ENCODE results near the gene HOXD9. TPM values are rescaled to one million over a fixed set of nuclear protein-coding genes. Genes with fewer than 3 reads are reported as not detected.

Gene HOXD9
- total RNA-seq, 1 experiment from 2014 or later: not detected

DNA sequence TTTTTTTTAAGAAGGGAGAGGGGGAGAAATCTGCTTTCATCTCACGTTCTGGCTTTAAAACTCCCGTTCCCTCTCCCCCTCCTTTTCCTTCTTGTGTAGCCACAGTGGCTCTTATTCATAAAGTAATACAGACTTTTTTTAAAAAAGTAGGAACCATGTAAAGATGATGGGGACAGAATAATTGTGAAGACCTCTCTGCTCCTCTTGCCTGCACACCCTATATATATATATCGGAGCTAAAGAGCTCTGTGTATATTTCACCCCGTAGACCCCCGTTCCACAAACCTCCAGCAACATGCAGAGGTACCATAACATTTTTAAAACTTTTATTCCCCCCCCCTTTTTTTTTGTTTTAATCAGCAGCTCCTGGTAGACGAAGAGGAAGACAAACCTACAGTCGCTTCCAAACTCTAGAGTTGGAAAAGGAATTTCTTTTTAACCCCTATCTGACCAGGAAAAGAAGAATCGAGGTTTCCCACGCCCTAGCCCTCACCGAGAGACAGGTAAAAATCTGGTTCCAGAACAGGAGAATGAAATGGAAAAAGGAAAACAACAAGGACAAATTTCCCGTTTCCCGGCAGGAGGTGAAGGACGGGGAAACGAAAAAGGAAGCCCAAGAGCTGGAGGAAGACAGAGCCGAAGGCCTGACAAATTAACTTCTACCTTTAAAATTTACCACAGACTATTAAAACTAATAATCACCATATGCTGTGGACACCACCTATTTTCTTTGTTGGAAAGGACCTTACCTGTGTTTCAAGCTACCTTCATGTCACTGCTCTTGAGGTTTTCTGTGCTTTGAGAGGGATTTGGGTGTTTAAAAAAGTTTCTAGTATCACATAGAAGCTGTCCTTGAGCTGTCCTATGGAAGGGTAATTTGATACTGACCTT lies 8.7 kb downstream of the HOXD9 start:
- Mint-ChIP-seq H3K4me3 (peak overlapping the region in 1 of 2 experiments; percentile 70; a peak in 4 of 5 replicates), H3K4me1 (peaks cover 15 to 20% of the 10 kb centered on the region in 2 experiments), H3K9me3 (peaks cover 4 to 13% of the 10 kb centered on the region in 2 experiments; a peak in 4 of 5 replicates), H3K27me3 (ENCODE audit: low read depth) (peaks cover 98% of the 10 kb centered on the region), H3K27ac (peak overlapping the region in 1 of 3 experiments; percentile 76; a peak in 2 of 7 replicates), H3K36me3 (ENCODE audit: insufficient read depth in 1 of 3, low read depth in 3 of 3) (no peaks in the 10 kb centered on the region; a peak in 1 of 7 replicates)
- Histone ChIP-seq H4K8ac (replicated peaks; ENCODE audit: insufficient read length, low read depth, low read length) (no peak overlapping the region), H3K79me2 (ENCODE audit: insufficient read depth, low read length) (no peaks in the 10 kb centered on the region), H2AK5ac (ENCODE audit: insufficient read length, low read length) (no peak overlapping the region), H3K14ac (ENCODE audit: insufficient read depth, low read length) (no peak overlapping the region), H3K79me1 (ENCODE audit: insufficient read depth, low read depth, low read length, poor library complexity, severe bottlenecking) (no peaks in the 10 kb centered on the region), H4K5ac (ENCODE audit: insufficient read length, low read depth, low read length) (no peak overlapping the region), H3K9ac (ENCODE audit: extremely low read depth, insufficient read length, low read length) (no peak overlapping the region), H3K9me3 (ENCODE audit: control insufficient read depth, low read depth, low read length) (no peaks in the 10 kb centered on the region), H2AFZ (ENCODE audit: low read length) (no peak overlapping the region), H3K4me2 (ENCODE audit: insufficient read depth, insufficient read length, low read length) (no peak overlapping the region), H3K4ac (ENCODE audit: low read depth, low read length) (no peak overlapping the region), H3K23me2 (ENCODE audit: insufficient read length, low read depth, low read length, poor library complexity, severe bottlenecking) (peaks cover 2% of the 10 kb centered on the region), H2BK12ac (ENCODE audit: insufficient read length, low read depth, low read length) (no peak overlapping the region), H4K20me1 (ENCODE audit: control insufficient read depth, insufficient read depth, insufficient read length) (no peaks in the 10 kb centered on the region), H2BK20ac (ENCODE audit: low read depth, low read length, poor library complexity, severe bottlenecking) (no peak overlapping the region), H3K56ac (ENCODE audit: insufficient read length, low read depth, low read length) (no peak overlapping the region), H2BK15ac (ENCODE audit: low read depth, low read length) (no peak overlapping the region), H3K18ac (ENCODE audit: insufficient read length, low read depth, low read length) (no peak overlapping the region), H3K27me3 (ENCODE audit: insufficient read depth, low read length) (peaks cover 89% of the 10 kb centered on the region), H3K23ac (ENCODE audit: insufficient read length, low read depth, low read length) (no peak overlapping the region), H3K27ac (ENCODE audit: insufficient read length, low read depth, low read length) (no peak overlapping the region), H2BK120ac (ENCODE audit: low read depth, low read length, poor library complexity, severe bottlenecking) (no peak overlapping the region), H4K91ac (ENCODE audit: insufficient read length, low read depth, low read length) (no peak overlapping the region), H3K4me1 (ENCODE audit: insufficient read depth, low read length) (no peaks in the 10 kb centered on the region; the same call in 1 of the 2 replicates), H3T11ph (ENCODE audit: low read length) (no peak overlapping the region), H2BK5ac (ENCODE audit: insufficient read length, low read length) (no peak overlapping the region)
- no peak for DNase-seq
- TF ChIP-seq, protein P1, sequence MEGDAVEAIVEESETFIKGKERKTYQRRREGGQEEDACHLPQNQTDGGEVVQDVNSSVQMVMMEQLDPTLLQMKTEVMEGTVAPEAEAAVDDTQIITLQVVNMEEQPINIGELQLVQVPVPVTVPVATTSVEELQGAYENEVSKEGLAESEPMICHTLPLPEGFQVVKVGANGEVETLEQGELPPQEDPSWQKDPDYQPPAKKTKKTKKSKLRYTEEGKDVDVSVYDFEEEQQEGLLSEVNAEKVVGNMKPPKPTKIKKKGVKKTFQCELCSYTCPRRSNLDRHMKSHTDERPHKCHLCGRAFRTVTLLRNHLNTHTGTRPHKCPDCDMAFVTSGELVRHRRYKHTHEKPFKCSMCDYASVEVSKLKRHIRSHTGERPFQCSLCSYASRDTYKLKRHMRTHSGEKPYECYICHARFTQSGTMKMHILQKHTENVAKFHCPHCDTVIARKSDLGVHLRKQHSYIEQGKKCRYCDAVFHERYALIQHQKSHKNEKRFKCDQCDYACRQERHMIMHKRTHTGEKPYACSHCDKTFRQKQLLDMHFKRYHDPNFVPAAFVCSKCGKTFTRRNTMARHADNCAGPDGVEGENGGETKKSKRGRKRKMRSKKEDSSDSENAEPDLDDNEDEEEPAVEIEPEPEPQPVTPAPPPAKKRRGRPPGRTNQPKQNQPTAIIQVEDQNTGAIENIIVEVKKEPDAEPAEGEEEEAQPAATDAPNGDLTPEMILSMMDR (conservative IDR thresholded peaks at IDR 0.05): no peak
- WGBS (ENCODE audit: extremely low coverage, insufficient read length, low lambda C conversion rate): no CpG with 5 or more reads among the region's 15 CpGs

All from H9 (cell line).